ENCODE data around the gene HSD3B1.

DNA sequence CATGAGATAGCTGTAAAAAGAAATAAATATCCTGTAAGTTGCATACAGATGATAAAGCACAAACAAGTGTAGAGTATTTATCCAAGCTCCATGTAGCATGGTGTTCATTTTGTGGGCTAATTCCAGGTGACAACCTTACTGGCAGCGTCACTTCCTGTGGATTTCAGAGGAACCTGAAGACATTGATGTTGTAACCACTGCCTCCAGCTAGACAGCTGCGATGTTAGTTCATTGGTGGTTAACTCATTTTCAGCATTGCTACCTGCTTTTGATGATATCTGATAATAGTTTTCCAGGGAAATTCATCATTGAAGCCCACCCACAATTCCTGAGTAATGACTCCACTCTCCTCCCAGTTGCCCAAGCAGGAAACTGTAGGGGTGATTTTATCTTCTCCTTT, 3.0 kb downstream of the HSD3B1 start:
- no peak for TF ChIP-seq FOXM1 (IDR thresholded peaks at IDR 0.05; ENCODE audit: borderline replicate concordance, low read depth)
- TF ChIP-seq USF1 (IDR thresholded peaks at IDR 0.05): no peak
- TF ChIP-seq NFIC (IDR thresholded peaks at IDR 0.05): no peak
- TF ChIP-seq EP300 (IDR thresholded peaks at IDR 0.05; ENCODE audit: borderline replicate concordance): no peak
- no peak for TF ChIP-seq TCF12 (IDR thresholded peaks at IDR 0.05; ENCODE audit: low read depth)
- no peak for TF ChIP-seq TAF1 (IDR thresholded peaks at IDR 0.05; ENCODE audit: low read depth)
- TF ChIP-seq ZBTB7A (IDR thresholded peaks at IDR 0.05; ENCODE audit: low read depth): no peak
- TF ChIP-seq YY1 (IDR thresholded peaks at IDR 0.05; ENCODE audit: low read depth): no peak
- TF ChIP-seq EGR1 (IDR thresholded peaks at IDR 0.05): no peak
- TF ChIP-seq CREB1 (IDR thresholded peaks at IDR 0.05; ENCODE audit: low read depth): no peak
- no peak for TF ChIP-seq RAD21 (IDR thresholded peaks at IDR 0.05; ENCODE audit: low read depth)
- TF ChIP-seq, protein P1, sequence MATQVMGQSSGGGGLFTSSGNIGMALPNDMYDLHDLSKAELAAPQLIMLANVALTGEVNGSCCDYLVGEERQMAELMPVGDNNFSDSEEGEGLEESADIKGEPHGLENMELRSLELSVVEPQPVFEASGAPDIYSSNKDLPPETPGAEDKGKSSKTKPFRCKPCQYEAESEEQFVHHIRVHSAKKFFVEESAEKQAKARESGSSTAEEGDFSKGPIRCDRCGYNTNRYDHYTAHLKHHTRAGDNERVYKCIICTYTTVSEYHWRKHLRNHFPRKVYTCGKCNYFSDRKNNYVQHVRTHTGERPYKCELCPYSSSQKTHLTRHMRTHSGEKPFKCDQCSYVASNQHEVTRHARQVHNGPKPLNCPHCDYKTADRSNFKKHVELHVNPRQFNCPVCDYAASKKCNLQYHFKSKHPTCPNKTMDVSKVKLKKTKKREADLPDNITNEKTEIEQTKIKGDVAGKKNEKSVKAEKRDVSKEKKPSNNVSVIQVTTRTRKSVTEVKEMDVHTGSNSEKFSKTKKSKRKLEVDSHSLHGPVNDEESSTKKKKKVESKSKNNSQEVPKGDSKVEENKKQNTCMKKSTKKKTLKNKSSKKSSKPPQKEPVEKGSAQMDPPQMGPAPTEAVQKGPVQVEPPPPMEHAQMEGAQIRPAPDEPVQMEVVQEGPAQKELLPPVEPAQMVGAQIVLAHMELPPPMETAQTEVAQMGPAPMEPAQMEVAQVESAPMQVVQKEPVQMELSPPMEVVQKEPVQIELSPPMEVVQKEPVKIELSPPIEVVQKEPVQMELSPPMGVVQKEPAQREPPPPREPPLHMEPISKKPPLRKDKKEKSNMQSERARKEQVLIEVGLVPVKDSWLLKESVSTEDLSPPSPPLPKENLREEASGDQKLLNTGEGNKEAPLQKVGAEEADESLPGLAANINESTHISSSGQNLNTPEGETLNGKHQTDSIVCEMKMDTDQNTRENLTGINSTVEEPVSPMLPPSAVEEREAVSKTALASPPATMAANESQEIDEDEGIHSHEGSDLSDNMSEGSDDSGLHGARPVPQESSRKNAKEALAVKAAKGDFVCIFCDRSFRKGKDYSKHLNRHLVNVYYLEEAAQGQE (IDR thresholded peaks at IDR 0.05; ENCODE audit: low read depth): no peak

All from Ishikawa (cell line).